Stimulated activated CD8-positive, alpha-beta memory T cell treated with anti-CD3 and anti-CD28 coated beads, Interleukin-2, amount 100 ng/mL, for 1 hour (primary cell): Measurements from ENCODE around the gene PPDPF.
A peak's percentile ranks its signal among the peaks of the same experiment; 100 is the strongest.

ENCODE experiments used
- DNase-seq, 2 donors: peaks; one replicate each; pipeline ENCODE4 v3.0.0-alpha.2; 2020; ENCODE audit warnings: low read depth in 2 of 2

Gene PPDPF

DNA sequence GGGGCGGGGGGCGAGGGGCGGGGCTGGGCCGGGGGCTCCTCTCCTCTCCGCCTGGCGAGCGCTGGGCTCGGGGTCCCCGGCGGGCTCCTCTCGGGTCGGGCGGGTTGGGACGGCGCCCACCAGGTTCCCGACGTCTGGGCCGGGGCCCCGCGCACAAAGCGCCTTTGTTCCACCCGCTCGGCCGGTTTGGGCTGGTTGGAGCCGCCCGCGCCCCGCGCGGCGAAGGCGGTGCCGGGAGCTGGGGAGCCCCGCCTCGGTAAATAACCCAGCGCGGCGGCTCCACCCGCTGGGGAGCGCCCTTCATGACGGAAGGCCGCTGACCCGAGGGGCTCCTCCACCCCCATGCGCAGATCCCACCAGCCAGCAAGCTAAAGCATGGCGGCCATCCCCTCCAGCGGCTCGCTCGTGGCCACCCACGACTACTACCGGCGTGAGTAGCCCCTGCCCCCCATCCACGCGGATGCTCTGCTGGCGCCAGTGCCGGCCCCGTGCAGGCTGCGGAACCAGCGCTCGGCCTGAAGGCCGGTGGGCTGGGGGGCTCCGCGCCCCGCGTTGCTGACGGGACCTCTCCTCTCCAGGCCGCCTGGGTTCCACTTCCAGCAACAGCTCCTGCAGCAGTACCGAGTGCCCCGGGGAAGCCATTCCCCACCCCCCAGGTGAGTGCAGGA, 503 bp downstream of the PPDPF start:
- peak; percentile 31 to 40 for DNase-seq

DNA sequence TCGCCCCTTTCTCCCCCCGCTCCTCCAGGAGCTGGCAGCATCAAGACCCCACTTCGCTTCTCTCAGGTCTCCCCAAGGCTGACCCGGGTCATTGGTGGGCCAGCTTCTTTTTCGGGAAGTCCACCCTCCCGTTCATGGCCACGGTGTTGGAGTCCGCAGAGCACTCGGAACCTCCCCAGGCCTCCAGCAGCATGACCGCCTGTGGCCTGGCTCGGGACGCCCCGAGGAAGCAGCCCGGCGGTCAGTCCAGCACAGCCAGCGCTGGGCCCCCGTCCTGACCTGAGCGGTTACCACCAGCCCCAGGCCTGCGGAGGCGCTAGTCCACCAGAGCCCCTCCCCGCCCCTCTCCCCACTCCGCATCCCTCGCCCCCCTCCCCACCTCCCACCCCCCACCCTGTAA, 1.0 kb downstream of the PPDPF start:
- DNase-seq = no peak

DNA sequence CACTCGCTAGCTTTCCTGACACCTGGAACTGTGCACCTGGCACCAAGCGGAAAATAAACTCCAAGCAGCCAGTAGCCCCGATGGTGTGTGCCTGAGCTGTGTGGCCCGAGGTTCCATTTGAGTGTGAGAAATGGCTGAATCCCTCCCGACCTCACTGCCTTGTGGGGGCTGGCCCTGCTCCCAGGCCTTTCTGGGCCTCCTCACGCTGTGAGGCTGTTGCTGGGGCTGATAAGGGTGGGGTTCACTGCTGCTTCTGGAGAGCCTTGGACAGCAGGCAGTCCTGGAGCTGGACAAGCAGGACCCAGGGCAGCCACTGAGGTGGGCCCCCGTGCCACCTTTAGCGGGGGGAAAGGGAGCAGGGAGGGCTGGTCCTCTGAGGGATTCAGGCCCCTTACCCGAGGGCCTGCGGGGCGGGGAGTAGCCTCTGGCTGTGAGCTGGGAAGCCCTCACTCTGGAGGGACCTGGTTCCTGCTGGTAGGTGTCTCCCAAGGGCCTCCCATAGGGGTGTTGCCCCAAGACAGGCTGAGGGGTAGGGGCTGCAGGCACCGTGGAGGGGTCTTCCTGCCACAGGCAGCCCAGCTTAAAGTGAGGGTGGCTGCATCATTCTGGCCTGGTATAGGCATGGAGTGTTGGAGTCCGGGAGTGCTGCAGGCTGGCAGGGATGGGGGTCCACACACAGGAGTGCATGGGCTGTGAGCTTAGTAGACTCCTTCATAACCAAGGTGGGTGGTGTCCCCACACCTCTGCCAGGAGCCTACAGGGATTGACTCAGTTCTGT, 1.7 kb downstream of the PPDPF start:
- no peak for DNase-seq

DNA sequence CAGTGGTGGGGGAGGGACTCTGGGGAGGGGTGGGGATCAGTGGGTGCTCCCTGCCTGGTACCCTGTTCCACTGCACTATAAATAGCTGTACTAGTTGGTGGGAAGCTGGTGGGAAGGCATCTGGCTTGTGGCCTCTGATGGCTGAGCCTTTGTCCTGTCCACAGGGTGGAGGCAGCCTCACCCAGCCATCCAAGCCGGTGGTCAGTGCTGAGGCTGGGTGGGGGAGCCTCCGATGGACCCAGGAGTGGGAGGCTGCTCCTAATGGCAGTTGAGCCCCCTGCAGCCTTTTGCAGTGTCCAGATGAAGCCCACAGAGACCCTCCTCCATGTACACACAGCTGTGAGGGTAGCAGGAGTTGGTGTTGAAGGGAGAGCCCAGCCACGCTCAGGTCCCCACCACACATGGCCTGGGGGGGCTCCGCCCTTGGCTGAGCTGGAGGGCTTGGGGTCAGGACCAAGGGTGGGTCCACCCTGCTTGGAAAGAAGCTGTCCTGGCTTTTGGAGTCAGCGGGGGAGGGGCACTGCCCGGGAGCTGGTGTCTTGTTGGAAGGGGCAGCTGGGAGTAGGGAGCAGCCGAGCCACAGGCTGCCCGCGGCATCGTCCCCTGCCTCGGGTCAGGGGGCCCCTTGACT, 2.5 kb downstream of the PPDPF start:
- DNase-seq = no peak

DNA sequence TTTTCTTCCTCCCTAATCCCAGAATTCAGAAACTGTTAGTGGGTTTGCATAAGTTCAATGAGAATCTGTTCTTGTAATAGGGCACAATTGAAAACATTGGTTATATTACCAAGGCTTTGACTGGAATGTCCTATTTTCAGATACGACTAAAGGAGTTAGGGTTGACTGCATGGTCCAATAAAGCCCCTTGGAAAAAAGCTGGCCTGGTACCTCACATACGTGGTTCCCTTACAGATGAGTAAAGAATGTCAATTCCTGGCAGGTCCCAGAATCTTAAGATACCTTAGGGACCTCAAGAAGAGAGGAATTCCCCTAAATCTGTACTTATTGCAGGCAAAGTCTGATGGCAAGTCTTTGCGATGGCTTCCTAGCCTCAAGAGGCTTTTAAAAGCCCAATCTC, 4.6 kb downstream of the PPDPF start:
- DNase-seq = no peak

DNA sequence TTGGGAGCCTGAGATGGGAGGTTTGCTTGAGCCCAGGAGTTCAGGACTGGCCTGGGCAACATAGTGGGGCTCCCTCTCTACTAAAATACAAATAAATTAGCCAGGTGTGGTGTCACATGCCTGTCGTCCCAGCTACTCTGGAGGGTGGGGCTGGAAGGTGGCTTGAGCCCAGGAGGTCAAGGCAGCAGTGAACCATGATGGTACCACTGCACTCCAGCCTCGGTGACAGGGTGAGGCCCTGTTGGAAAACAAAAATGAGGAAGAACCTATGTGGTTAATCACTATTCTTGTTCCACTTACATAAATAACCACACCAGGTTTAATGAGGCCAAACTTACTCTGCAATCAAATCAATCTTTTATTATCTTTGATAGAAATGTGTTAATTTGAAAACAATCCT, 5.4 kb downstream of the PPDPF start:
- no peak for DNase-seq

DNA sequence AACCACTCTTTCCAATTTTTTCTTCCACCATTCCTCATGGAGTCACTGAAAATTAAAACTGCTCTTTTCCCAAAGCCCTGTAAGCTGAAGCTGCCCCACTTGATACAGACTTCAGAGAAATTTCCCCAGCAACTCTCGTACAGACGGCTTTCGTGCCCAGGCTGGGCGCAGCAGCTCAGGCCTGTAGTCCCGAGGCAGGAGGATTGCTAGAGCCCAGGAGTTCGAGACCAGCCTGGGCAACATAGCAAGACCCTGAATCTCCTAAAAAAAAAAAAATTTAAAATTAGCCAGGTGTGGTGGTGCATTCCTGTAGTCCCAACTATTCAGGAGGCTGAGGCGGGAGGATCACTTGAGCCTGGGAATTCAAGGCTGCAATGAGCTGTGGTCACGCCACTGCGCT, 6.6 kb downstream of the PPDPF start:
- DNase-seq = no peak

DNA sequence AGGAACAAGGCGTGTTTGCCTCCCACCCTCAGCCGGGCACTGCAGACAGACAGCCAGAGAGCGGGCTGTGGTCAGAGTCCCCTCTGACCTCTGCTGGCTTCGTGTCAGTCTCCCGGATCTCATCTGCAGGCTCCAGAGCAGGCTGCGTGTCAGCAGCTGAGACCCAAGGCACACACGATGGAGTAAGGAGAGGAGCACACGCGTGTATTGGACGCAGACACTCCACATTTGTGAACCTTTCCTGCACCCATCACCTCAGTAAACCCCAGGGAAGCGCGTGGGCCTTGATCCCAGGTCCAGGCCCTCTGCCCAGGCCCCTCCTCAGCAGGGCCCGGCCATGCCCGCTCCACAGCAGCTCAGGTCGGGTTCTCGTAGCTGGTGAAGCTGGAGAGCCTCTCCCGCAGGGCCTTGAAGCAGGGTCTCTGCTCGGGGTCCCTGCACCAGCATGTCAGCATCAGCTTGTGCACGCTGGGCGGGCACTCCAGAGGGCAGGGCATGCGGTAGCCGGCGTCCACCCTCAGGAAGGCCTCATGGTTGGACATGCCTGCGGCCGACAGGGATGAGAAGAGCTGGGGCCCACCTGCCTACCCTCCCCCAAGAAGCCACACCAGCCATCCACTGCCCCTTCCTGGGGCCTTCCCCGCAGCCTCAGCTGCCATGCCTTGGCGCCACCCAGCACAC, 8.8 kb downstream of the PPDPF start:
- DNase-seq = no peak

DNA sequence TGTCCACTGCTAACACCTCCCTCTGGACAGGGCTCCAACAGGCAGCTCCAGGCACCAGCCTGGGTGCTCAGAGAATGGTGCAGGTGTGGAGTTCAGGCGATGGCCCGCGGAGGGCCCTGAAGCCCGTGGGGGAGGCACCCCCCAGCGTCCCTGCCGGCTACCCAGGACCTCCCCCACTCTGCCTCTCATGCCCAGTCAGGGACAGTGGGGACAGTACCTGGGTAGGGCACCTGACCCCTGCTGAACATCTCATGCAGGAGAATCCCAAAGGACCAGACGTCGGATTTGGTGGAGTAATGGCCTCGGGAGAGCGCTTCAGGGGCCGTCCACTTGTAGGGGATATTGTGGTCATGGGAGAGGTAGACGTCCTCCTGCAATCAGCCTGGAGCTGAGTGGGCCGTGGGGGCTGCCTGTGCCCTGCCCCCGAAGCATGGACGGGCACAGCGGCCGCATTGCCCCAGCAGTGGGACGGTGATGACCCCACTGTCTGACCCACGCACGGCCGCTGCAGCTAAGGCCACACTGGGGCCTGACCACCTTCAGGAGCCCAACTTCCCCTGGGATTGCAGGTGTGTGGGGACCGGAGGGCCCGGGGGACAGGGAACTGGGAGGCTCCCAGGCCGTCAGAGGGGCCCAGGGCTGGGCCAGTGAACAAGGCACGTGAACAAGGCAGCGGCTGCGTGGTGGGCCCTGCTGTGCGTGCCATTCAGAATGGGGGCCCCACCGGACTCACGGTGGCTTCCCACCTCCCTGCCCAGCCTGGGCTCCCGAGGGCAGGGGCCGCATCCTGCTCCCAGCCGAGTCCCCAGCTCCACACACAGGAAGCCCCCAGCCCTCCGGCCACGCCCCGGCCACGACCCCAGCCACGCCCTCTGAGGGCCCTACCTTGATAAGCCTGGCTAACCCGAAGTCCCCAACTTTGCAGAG, 9.6 kb downstream of the PPDPF start:
- no peak for DNase-seq

DNA sequence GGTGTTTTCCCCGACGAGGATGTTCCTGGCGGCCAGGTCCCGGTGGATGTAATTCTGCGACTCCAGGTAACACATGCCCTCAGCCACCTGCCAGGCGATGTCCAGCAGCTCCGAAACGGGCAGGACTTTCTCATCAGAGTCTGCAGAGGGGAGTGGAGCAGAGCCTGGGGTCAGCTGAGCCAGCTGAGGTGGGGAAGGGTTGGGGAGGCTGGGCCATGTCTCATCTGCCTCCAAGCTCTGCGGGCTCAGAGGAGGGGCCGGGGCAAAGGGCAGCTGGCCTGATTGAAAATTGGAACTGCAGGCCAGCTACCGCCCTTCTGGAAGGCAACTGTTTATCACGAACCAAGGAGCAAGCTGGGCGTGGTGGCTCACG, 10.2 kb downstream of the PPDPF start:
- DNase-seq = no peak

DNA sequence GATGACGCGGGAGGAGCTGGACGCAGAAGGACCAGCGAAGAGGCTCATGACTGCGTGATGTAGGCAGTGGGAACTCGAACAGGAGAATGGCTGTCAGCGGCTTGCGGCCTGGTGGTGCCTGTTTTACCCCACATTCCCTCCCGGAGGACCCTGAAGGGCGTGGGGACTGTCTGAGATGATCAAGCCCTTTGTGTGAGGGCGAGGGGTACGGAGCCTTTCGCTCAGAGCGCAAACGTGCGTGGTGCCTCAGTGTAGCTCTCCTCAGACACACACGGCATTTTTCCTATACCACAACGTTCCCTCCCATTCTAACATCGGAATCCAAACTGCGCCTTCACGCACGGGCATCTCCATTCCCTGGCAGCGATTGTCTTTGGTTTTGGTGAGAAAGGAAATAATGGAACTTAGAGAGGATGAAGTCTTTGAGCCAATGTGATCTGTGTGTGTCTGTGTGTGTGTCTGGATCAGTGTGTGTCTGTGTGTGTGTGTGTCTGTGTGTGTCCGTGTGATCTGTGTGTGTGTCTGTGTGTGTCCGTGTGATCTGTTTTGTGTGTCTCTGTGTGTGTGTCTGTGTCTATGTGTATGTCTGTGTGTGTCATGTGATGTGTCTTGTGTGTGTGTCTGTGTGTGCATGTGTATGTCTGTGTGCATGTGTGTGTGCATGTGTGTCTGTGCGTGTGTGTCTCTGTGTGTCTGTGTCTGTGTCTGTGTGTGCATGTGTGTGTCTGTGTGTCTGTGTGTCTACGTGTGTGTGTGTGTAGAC, 11.3 kb downstream of the PPDPF start:
- no peak for DNase-seq

DNA sequence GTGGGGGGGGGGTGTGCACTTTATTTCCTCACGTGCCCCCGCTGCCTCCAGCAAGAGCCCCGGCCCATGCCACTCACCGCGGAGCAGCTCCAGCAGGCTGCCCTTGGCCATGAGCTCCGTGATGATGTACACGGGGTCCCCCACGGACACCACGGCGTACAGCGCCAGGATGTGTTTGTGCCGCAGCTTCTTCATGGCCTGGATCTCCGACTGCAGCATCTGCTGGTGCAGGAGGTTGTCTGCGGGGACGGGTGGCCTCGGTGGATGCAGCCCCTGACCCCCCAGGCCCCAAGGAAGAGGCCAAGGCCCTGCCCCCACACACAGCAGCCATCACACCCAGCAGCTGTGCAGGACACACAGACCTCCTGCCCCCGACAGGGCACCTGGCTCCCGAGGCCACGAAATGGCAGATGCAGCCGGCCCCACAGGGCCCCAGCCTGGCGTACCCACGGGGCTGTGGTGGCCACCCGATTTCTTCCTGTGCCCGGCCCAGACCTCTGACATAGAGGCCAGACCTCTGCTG, 11.9 kb downstream of the PPDPF start:
- DNase-seq = no peak

DNA sequence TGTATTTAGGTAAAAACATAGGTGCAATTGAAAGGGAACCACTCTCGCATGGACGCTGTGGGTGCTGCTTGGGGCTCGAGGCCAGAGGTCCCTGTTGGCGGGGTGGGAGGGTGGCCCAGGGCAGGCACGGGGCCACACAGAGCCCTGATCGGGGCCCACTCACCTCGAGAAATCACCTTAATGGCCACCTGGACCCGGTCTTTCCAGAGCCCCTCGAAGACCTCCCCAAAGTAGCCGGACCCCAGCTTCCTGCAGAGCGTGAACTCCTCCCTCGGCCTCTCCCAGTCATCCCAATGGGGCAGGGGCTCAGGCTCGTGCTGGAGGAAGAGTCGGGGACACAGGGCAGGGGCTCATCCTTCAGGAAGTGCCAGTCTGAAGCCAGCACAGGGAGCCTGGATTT, 12.8 kb downstream of the PPDPF start:
- DNase-seq = no peak

DNA sequence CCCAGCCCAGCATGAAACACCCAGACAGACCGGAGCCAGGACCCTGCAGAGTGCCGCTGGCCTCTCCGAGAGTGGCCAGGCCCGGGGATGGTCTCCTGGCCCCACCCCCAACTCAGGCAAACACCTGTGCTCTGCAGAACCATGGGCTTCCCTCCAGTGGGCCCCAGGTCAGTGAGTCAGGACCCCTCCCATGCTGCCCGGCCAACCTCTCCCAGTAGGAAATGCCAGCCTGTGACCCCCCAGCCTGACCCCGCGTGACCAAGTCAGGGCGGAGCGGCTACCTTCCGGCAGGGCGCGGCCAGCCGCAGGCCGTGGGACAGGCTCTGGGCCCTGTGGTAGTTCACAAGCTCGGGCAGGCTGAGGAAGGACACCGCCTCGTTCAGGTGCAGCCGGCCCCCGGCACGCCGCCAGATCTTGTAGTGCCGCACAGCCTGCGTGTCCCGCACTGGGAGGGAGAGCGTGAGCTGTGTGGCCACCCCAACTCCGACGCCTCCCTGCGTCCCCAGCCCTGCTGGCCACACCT, 13.4 kb downstream of the PPDPF start:
- no peak for DNase-seq

DNA sequence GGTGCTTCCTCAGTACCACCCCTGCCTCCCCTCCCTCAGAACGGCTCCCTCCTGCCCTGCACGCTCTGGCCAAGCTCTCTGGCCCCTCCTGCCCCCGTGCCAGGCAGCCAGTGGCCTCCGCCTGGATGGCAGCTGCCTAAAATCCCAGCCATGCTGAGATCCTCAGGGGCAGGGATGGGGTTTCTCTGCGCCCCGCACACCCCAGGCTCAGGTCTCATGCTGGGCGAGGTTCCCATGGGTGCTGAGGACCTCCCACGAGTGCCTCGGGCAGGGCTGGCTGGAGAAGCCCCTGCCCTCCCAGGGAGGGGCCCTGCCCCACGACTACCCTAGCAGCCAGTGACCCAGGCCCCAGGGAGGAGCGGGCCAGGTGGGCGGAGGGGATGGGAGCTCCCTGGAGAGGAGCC, 13.9 kb downstream of the PPDPF start:
- no peak for DNase-seq

DNA sequence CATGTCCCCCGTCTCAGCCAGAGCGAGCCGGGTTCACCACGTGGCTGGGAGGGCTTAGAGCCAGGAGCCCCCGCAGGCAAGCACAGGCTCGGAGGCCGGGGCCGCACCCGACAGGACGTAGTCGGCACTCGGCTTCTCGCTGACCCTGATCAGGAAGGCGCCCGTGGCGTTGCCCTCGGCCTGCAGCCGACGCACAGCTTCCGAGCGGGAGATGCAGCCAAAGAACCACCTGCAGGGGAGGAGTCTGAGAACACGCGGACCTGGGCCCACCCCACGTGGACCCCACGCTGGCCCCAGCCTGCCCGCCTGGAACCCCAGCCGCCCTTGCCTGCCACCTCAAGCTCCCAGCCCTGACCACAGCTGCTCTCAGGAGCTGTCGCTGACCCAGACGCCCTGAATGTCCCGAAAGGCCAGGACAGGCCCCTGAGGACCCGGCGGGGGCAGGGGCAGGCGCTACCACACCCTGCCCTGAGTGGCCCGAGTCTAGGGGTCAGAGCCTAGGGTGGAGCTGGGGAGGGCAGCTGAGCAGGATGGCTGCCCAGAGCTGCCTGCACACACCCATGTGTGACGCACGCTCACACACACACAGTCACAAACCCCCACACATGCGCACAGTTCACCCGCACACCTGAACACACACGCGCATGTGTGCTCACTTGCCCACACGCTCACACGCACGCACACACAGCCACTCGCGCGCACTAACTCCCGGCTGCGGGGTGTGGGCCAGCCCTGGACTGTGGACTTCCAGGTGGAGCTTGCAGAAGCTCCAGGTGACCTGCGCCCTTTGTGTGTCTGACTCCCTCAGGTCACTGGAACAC, 14.5 kb downstream of the PPDPF start:
- DNase-seq = no peak

DNA sequence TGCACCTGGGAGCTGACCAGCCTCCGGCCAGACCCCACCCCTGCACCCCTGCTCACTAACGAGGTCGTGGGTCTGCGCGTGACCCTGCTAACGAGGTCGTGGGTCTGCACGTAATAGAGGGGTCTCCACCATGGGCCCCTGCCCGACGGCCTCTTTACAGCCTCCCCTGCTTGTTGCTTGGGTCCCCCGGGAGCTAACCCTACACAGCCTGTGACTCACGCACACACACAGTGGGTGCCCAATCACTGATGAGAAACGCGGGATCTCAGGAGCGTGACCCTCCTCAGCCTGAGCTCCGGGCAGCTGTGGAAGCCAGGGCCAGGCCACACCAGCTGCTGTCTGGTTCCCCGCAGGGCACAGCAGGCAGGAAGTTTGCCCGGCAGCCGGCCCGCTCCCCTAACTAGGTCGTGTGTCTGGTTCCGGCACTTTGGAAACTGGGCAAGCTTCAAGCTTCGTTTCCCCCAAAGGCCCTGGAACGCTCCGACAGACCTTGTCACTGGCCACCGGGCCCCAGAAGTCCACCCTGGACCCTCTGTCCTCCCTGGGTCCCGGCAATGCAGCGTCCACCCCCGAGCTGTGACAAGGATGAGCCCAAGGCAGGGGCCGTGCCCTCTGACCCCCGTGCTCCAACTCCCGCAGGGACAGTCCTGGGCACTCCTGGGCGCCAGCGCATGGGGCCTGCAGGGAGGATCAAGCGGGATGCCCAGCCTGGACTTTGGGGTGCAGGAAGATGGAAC, 15.8 kb downstream of the PPDPF start:
- no peak for DNase-seq

DNA sequence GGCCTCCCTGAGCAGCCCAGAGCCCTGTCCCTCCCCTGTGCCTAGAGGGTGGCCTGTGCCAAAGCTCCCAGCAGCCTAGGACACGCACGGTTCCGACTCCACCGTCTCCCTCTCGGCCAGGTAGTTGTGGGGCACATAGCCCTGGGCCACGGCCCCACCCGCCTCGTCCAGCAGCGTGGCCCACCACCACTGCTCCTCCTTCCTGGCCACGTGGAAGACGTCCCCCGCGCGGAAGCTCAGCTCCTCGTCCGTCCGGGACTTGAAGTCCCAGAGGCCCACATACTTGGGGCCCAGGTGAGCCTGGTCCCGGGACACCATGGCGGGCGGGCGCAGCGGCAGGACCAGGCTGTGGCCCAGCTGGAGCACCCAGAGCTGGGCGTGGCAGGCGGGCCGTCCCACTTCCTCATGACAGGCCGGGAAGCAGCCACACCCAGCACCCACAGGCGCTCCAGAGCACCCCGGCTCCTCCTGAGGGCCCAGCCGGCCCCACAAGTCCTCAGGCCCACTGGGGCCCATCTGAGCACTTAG, 16.5 kb downstream of the PPDPF start, which contains the start of gene PTK6:
Gene PTK6 (minus strand): TSS at position 380 of the 528 bp plus-strand sequence. CDS start 62 bp downstream, at position 318.
- DNase-seq = no peak
